Thymus (tissue), 14 donors: ENCODE data around the gene ZDHHC4. TPM values are rescaled to one million over a fixed set of nuclear protein-coding genes. Genes with fewer than 3 reads are reported as not detected.

Source experiments
- DNase-seq, 9 donors: peaks; one replicate each; pipeline ENCODE4 v3.0.0-alpha.2; 2013; ENCODE audit warnings: low spot score in 9 of 9, low read depth in 6 of 9, missing footprints in 1 of 9
- H3K27ac ChIP-seq, 2 donors: one replicate each; pipeline ENCODE4 v1.5.1; 2013; ENCODE audit warnings: control low read depth in 1 of 2, low read depth in 1 of 2, low read length in 1 of 2, mild to moderate bottlenecking in 1 of 2, moderate library complexity in 1 of 2
- H3K27me3 ChIP-seq, 2 donors: one replicate each; pipeline ENCODE4 v1.5.1; 2013; ENCODE audit warnings: low read length in 1 of 2; ENCODE audit not compliant: control insufficient read depth in 2 of 2, insufficient read depth in 1 of 2
- H3K36me3 ChIP-seq, 2 donors: one replicate each; pipeline ENCODE4 v1.5.1; 2013; ENCODE audit warnings: low read length in 1 of 2, mild to moderate bottlenecking in 1 of 2, moderate library complexity in 1 of 2; ENCODE audit not compliant: control insufficient read depth in 2 of 2, insufficient read depth in 2 of 2
- H3K4me1 ChIP-seq, 2 donors: one replicate each; pipeline ENCODE4 v1.5.1; 2013; ENCODE audit warnings: low read length in 2 of 2; ENCODE audit not compliant: control insufficient read depth in 2 of 2, insufficient read depth in 2 of 2
- H3K4me3 ChIP-seq, 2 donors: one replicate each; pipeline ENCODE4 v1.5.1; 2013; ENCODE audit warnings: low read length in 2 of 2, control low read depth in 1 of 2, mild to moderate bottlenecking in 1 of 2
- H3K9me3 ChIP-seq, 2 donors: one replicate each; pipeline ENCODE4 v1.5.1; 2013; ENCODE audit warnings: low read length in 1 of 2, mild to moderate bottlenecking in 1 of 2; ENCODE audit not compliant: control insufficient read depth in 2 of 2, insufficient read depth in 1 of 2
- WGBS: extraction: QIAGEN DNeasy Blood & Tissue Kit; methylation state at CpG from one replicate; pipeline ENCODE4 v1.1.7; 2013; 5-methylcytosine and 5-hydroxymethylcytosine counted together
- long read RNA-seq, 10 donors: transcript quantifications; one replicate each; lab custom pipeline, GENCODE V29; 2026
- polyA plus RNA-seq: library from polyadenylated mRNA; stranded (reverse); fragments of 200-250 nt; gene quantifications from one replicate; pipeline ENCODE4 v1.2.3, GENCODE V29; 2013
- total RNA-seq: library from RNA; stranded (reverse); fragments of 120-200 nt; gene quantifications from one replicate; pipeline ENCODE4 v1.2.4, GENCODE V29; 2013
- donor health status: healthy.

The ZDHHC4 gene
- total RNA-seq (50.0 TPM), polyA plus RNA-seq (38.2 TPM)
- long read RNA-seq, donor 1, partial matches to known transcripts = 0 of 3 reads
- long read RNA-seq, donor 1, other reads (novel, unspliced or antisense) = 0 of 3 reads
- long read RNA-seq, donor 2 = 0 reads
- long read RNA-seq, donor 3, transcript ZDHHC4-205 (8 exons, 1,552 nt) = major isoform, 5 of 57 reads
- long read RNA-seq, donor 3, partial matches to known transcripts = 43 of 57 reads
- long read RNA-seq, donor 3, other reads (novel, unspliced or antisense) = 0 of 57 reads
- long read RNA-seq, donor 4, partial matches to known transcripts = 11 of 21 reads
- long read RNA-seq, donor 4, other reads (novel, unspliced or antisense) = 0 of 21 reads
- long read RNA-seq, donor 5, transcript ZDHHC4-201 (8 exons, 1,259 nt) = major isoform, 10 of 47 reads
- long read RNA-seq, donor 5, transcript ZDHHC4-208 (2 exons, 718 nt) = minor isoform, 7 of 47 reads
- long read RNA-seq, donor 5, transcript ZDHHC4-205 (8 exons, 1,552 nt) = minor isoform, 5 of 47 reads
- long read RNA-seq, donor 5, partial matches to known transcripts = 14 of 47 reads
- long read RNA-seq, donor 5, other reads (novel, unspliced or antisense) = 0 of 47 reads
- long read RNA-seq, donor 6, partial matches to known transcripts = 0 of 10 reads
- long read RNA-seq, donor 6, other reads (novel, unspliced or antisense) = 0 of 10 reads
- long read RNA-seq, donor 7, transcript ZDHHC4-201 (8 exons, 1,259 nt) = major isoform, 5 of 12 reads
- long read RNA-seq, donor 7, partial matches to known transcripts = 0 of 12 reads
- long read RNA-seq, donor 7, other reads (novel, unspliced or antisense) = 0 of 12 reads
- long read RNA-seq, donor 8, transcript ZDHHC4-201 (8 exons, 1,259 nt) = major isoform, 5 of 11 reads
- long read RNA-seq, donor 8, partial matches to known transcripts = 0 of 11 reads
- long read RNA-seq, donor 8, other reads (novel, unspliced or antisense) = 0 of 11 reads
- long read RNA-seq, donor 9, partial matches to known transcripts = 13 of 18 reads
- long read RNA-seq, donor 9, other reads (novel, unspliced or antisense) = 0 of 18 reads
- long read RNA-seq, donor 10, transcript ZDHHC4-201 (8 exons, 1,259 nt) = major isoform, 5 of 27 reads
- long read RNA-seq, donor 10, partial matches to known transcripts = 12 of 27 reads
- long read RNA-seq, donor 10, other reads (novel, unspliced or antisense) = 0 of 27 reads

GRCh38 chr7:6577369-6578113 is at the start of gene ZDHHC4:
Gene ZDHHC4 (plus strand): TSS chr7:6577454. CDS start chr7:6580562, 3,108 bp downstream.
- Histone ChIP-seq H3K27me3 (no peaks in the 10 kb centered on the region), H3K4me1 (peaks cover 5 to 14% of the 10 kb centered on the region in 2 donors), H3K27ac (peak within 1 kb of the TSS; percentile 90 to 97), H3K4me3 (peak within 1 kb of the TSS; percentile 88 to 94), H3K36me3 (peaks cover 23% of the 10 kb centered on the region in 2 donors), H3K9me3 (no peaks in the 10 kb centered on the region)
- peak in 8 of 9 donors; percentile 66 to 93 (median 80) for DNase-seq
- WGBS = 19% methylated on average over 51 of the region's 51 CpGs

- DNase-seq = no peak
- Histone ChIP-seq H3K27ac (no peak overlapping the region), H3K27me3 (peaks cover 11 to 74% of the 10 kb centered on the region in 2 donors), H3K4me1 (peaks cover 13 to 29% of the 10 kb centered on the region in 2 donors), H3K36me3 (no peaks in the 10 kb centered on the region), H3K9me3 (peaks cover 0 to 6% of the 10 kb centered on the region in 2 donors), H3K4me3 (no peak overlapping the region)
- WGBS = 78% methylated on average over 13 of the region's 13 CpGs
These were observed 48.7 kb upstream of the ZDHHC4 start for GRCh38 chr7:6528401-6529130.

GRCh38 chr7:6529643-6530042 is 47.6 kb upstream of the ZDHHC4 start:
- WGBS = 95% methylated on average over 6 of the region's 6 CpGs
- H3K4me3 ChIP-seq = no peak overlapping the region
- H3K9me3 ChIP-seq = peaks cover 0 to 6% of the 10 kb centered on the region in 2 donors
- no peaks in the 10 kb centered on the region for H3K36me3 ChIP-seq
- DNase-seq = no peak
- peaks cover 13 to 32% of the 10 kb centered on the region in 2 donors for H3K4me1 ChIP-seq
- H3K27ac ChIP-seq = no peak overlapping the region
- H3K27me3 ChIP-seq = peaks cover 11 to 80% of the 10 kb centered on the region in 2 donors

- Histone ChIP-seq H3K4me3 (peak overlapping the region; percentile 61 to 76), H3K36me3 (no peaks in the 10 kb centered on the region), H3K4me1 (peaks cover 13 to 29% of the 10 kb centered on the region in 2 donors), H3K27me3 (peaks cover 11 to 81% of the 10 kb centered on the region in 2 donors), H3K27ac (peak overlapping the region in 1 of 2 donors; percentile 31), H3K9me3 (peaks cover 0 to 6% of the 10 kb centered on the region in 2 donors)
- DNase-seq = peak in 8 of 9 donors; percentile 49 to 88 (median 75)
- WGBS = 2% methylated on average over 74 of the region's 74 CpGs
These were observed 46.4 kb upstream of the ZDHHC4 start for GRCh38 chr7:6530626-6531491.

- H3K4me1 ChIP-seq = peaks cover 9 to 30% of the 10 kb centered on the region in 2 donors
- no peak overlapping the region for H3K27ac ChIP-seq
- 66% methylated on average over 19 of the region's 19 CpGs for WGBS
- DNase-seq = no peak
- H3K9me3 ChIP-seq = peaks cover 0 to 6% of the 10 kb centered on the region in 2 donors
- H3K36me3 ChIP-seq = no peaks in the 10 kb centered on the region
- H3K27me3 ChIP-seq = peaks cover 15 to 83% of the 10 kb centered on the region in 2 donors
- peak overlapping the region; percentile 44 to 76 for H3K4me3 ChIP-seq
These were observed 45.6 kb upstream of the ZDHHC4 start for GRCh38 chr7:6531492-6532279.

- H3K36me3 ChIP-seq = no peaks in the 10 kb centered on the region
- 91% methylated on average over 7 of the region's 7 CpGs for WGBS
- H3K9me3 ChIP-seq = peaks cover 0 to 3% of the 10 kb centered on the region in 2 donors
- peaks cover 7 to 82% of the 10 kb centered on the region in 2 donors for H3K27me3 ChIP-seq
- no peak overlapping the region for H3K27ac ChIP-seq
- no peak overlapping the region for H3K4me3 ChIP-seq
- no peak for DNase-seq
- H3K4me1 ChIP-seq = peaks cover 6 to 26% of the 10 kb centered on the region in 2 donors
These were observed 44.7 kb upstream of the ZDHHC4 start for GRCh38 chr7:6532516-6532915.
